Nephron progenitor cell (in vitro differentiated cells): ENCODE data around the gene CDH16.

Experiments
- DNase-seq: peaks from one replicate; pipeline ENCODE4 v3.0.0; 2021
- H3K27ac Mint-ChIP-seq: 2 replicates; pipeline ENCODE4 v1.8.0; 2021; ENCODE audit warnings: mild to moderate bottlenecking, moderate library complexity, mixed read lengths
- H3K27me3 Mint-ChIP-seq: 2 replicates; pipeline ENCODE4 v1.8.0; 2021; ENCODE audit warnings: mild to moderate bottlenecking, low read depth, mixed read lengths; ENCODE audit not compliant: poor library complexity
- H3K36me3 Mint-ChIP-seq: 2 replicates; pipeline ENCODE4 v1.8.0; 2021; ENCODE audit warnings: low read depth, mixed read lengths
- H3K4me1 Mint-ChIP-seq: 2 replicates; pipeline ENCODE4 v1.8.0; 2021; ENCODE audit warnings: mixed read lengths
- H3K4me3 Mint-ChIP-seq: 2 replicates; pipeline ENCODE4 v1.8.0; 2021; ENCODE audit warnings: mild to moderate bottlenecking, moderate library complexity, mixed read lengths
- H3K9me3 Mint-ChIP-seq: 2 replicates; pipeline ENCODE4 v1.8.0; 2021; ENCODE audit warnings: mild to moderate bottlenecking, moderate library complexity, mixed read lengths
- TF ChIP-seq, protein P1 (sequence below): fragments of 200-600 bp; sonication (generic); IDR thresholded peaks from 2 replicates; pipeline ENCODE4 v1.5.0; 2021; ENCODE audit warnings: antibody characterized with exemption

The CDH16 gene

DNA sequence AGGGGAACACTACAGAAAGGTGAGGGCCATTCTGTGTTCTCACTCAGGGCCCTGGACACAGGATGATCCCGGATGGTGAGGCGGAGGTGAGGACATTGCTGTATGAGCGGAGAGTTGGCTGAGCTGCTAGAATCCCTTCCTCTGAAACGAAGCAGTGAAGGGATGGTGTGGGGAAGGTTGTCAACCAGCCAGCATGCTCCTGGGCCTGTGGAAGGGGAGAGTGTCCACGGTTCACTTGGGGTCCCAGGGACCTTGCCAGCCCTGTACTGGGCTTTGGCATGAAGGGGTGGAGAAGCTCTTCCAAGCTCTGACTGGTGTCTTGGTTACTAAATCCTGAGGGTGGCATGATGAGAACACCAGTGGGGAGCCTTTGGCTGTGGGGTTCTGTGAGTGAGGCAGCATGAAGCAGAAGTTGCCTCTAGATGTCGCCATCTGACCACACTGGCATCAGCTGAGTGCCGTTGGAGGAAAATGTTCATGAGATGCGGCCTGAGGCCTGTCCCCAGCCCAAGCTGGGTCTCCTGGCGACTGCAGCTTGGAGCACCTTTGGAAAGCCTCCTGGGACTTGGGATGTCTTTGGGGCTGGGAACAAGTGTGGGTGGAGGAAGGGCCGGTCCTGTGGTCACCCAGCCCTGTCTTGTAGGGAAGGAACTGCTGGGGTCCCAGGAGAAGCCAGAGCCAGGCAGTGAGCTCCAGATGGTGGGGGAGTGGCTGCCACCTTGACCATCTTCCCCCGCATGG lies 23.6 kb downstream of the CDH16 start:
- H3K36me3 Mint-ChIP-seq: no peaks in the 10 kb centered on the region
- peaks cover 26% of the 10 kb centered on the region for H3K4me1 Mint-ChIP-seq
- TF ChIP-seq, protein P1, sequence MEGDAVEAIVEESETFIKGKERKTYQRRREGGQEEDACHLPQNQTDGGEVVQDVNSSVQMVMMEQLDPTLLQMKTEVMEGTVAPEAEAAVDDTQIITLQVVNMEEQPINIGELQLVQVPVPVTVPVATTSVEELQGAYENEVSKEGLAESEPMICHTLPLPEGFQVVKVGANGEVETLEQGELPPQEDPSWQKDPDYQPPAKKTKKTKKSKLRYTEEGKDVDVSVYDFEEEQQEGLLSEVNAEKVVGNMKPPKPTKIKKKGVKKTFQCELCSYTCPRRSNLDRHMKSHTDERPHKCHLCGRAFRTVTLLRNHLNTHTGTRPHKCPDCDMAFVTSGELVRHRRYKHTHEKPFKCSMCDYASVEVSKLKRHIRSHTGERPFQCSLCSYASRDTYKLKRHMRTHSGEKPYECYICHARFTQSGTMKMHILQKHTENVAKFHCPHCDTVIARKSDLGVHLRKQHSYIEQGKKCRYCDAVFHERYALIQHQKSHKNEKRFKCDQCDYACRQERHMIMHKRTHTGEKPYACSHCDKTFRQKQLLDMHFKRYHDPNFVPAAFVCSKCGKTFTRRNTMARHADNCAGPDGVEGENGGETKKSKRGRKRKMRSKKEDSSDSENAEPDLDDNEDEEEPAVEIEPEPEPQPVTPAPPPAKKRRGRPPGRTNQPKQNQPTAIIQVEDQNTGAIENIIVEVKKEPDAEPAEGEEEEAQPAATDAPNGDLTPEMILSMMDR: peak; percentile 81
- H3K4me3 Mint-ChIP-seq: no peak overlapping the region
- no peaks in the 10 kb centered on the region for H3K9me3 Mint-ChIP-seq
- no peak overlapping the region for H3K27ac Mint-ChIP-seq
- peaks cover 14% of the 10 kb centered on the region for H3K27me3 Mint-ChIP-seq
- DNase-seq: peak; percentile 64

DNA sequence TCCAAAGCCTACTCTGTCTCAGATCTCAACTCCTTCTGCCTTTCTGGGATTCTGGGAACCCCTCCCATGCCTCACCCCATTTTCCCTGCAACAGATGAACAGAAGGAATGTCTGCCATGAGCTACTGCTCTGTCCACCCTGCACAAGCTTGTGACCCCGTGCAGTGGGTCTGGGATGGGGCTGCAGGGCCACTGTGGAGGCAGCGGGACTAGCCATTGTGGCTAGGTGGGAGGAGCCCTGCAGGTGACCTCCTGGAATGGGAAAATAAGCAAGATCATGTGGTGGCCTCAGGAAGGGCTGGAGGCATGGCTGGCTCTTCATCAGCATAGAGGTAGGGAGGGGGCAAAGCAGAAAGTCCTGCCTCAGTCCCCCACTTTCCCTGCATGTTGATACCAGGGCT lies 24.6 kb downstream of the CDH16 start:
- DNase-seq: no peak
- Mint-ChIP-seq H3K27ac (no peak overlapping the region), H3K9me3 (no peaks in the 10 kb centered on the region), H3K4me3 (no peak overlapping the region), H3K27me3 (peaks cover 14% of the 10 kb centered on the region), H3K36me3 (no peaks in the 10 kb centered on the region), H3K4me1 (peaks cover 22% of the 10 kb centered on the region)
- TF ChIP-seq, protein P1: no peak

DNA sequence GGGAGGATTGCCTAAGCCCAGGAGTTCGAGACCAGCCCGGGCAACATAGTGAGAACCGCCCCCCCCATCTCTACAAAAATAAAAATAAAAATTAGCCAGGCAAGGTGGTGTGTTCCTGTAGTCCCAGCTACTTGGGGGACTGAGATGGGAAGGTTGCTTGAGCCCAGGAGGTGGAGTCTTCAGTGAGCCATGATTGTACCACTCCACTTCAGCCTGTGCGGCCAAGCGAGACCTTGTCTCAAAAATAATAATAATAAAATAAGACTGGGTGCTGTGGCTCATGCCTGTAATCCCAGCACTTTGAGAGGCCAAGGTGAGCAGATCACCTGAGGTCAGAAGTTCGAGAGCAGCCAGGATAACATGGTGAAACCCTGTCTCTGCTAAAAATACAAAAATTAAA lies 26.9 kb downstream of the CDH16 start:
- Mint-ChIP-seq H3K9me3 (no peaks in the 10 kb centered on the region), H3K4me1 (peaks cover 26% of the 10 kb centered on the region), H3K4me3 (no peak overlapping the region), H3K36me3 (peaks cover 7% of the 10 kb centered on the region), H3K27me3 (peaks cover 5% of the 10 kb centered on the region), H3K27ac (no peak overlapping the region)
- TF ChIP-seq, protein P1: no peak
- DNase-seq: no peak

DNA sequence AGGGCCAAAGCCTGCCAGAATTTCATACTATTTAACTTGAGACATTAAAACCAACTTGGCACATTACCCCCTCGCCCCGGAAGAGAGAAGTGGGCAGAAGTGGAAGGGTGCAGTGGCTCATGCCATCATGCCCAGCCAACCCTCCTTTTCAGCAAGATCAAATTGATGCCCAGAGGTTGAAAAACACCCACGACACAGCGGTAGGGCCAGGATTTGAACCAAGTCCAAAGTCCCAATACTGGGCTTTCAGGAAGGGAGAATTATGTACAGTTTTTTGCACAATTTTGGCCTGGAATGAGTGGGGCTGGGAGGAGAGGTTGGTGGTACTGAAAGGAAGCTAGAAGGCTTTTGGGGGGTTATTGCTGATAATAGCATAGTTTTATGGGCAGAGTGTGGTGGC lies 27.3 kb downstream of the CDH16 start:
- DNase-seq: no peak
- H3K4me1 Mint-ChIP-seq: peaks cover 26% of the 10 kb centered on the region
- peaks cover 12% of the 10 kb centered on the region for H3K36me3 Mint-ChIP-seq
- no peaks in the 10 kb centered on the region for H3K9me3 Mint-ChIP-seq
- H3K4me3 Mint-ChIP-seq: no peak overlapping the region
- TF ChIP-seq, protein P1: no peak
- H3K27me3 Mint-ChIP-seq: peaks cover under 1% of the 10 kb centered on the region
- H3K27ac Mint-ChIP-seq: peak overlapping the region; percentile 89

DNA sequence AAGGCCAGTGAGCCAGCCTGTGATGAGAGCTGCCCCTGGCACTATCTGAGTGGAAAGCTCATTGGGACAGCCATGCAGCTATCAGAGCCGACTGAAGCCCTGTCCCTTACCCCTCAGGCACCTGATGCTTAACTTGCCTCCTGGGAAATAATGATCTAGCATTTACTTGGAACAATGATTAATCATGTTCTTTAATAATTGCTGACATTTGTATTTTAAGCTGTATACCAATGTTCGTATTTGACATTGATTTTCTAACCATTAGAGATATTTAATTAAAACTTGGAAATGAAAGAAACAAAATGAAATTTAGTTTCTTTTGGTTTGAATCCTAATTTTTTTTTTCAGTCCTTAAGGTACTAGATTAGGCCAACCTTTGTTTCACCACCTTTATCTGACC lies 27.9 kb downstream of the CDH16 start:
- Mint-ChIP-seq H3K27ac (no peak overlapping the region), H3K4me1 (peaks cover 26% of the 10 kb centered on the region), H3K36me3 (peaks cover 14% of the 10 kb centered on the region), H3K9me3 (no peaks in the 10 kb centered on the region), H3K4me3 (no peak overlapping the region), H3K27me3 (no peaks in the 10 kb centered on the region)
- TF ChIP-seq, protein P1: no peak
- no peak for DNase-seq

DNA sequence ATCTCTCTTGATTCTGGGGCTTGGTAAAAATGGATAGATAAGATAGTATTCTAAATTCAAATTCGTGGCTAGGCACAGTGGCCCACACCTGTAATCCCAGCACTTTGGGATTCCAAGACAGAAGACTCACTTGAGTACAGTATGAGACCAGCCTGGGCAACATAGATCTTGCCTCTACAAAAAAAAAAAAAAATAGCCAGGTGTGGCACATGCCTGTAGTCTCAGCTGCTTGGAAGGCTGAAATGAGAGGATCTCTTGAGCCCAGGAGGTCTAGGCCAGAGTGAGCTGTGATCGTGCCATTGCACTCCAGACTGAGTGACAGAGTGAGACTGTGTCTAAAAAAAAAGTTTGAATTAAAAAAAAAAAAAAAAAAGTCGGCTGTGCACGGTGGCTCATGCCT lies 29.1 kb downstream of the CDH16 start:
- DNase-seq: no peak
- H3K4me3 Mint-ChIP-seq: no peak overlapping the region
- H3K9me3 Mint-ChIP-seq: no peaks in the 10 kb centered on the region
- H3K27me3 Mint-ChIP-seq: no peaks in the 10 kb centered on the region
- H3K4me1 Mint-ChIP-seq: peaks cover 26% of the 10 kb centered on the region
- TF ChIP-seq, protein P1: no peak
- H3K36me3 Mint-ChIP-seq: peaks cover 26% of the 10 kb centered on the region
- no peak overlapping the region for H3K27ac Mint-ChIP-seq
